AG10803 (cell line): ENCODE data around the gene AP3S2.
"Not testable (repeated sequence)": the region's sequence is repeated elsewhere in the genome, so short reads cannot be mapped to it uniquely, and the experiment has no call there.

Experiments
- DNase-seq: peaks from one replicate; pipeline ENCODE4 v3.0.0; 2010; ENCODE audit warnings: low read depth
- H3K4me3 ChIP-seq: 2 replicates; pipeline ENCODE4 v1.5.1; 2011; ENCODE audit warnings: mild to moderate bottlenecking, low read length, control low read depth
- TF ChIP-seq, protein P1 (sequence below): conservative IDR thresholded peaks from 2 replicates; pipeline ENCODE4 v1.5.1; 2011; ENCODE audit warnings: mild to moderate bottlenecking, low read length, control low read depth, inconsistent platforms

Gene AP3S2

GRCh38 chr15:89794627-89795241, 99.1 kb downstream of the AP3S2 start:
- no peak overlapping the region for H3K4me3 ChIP-seq
- TF ChIP-seq, protein P1, sequence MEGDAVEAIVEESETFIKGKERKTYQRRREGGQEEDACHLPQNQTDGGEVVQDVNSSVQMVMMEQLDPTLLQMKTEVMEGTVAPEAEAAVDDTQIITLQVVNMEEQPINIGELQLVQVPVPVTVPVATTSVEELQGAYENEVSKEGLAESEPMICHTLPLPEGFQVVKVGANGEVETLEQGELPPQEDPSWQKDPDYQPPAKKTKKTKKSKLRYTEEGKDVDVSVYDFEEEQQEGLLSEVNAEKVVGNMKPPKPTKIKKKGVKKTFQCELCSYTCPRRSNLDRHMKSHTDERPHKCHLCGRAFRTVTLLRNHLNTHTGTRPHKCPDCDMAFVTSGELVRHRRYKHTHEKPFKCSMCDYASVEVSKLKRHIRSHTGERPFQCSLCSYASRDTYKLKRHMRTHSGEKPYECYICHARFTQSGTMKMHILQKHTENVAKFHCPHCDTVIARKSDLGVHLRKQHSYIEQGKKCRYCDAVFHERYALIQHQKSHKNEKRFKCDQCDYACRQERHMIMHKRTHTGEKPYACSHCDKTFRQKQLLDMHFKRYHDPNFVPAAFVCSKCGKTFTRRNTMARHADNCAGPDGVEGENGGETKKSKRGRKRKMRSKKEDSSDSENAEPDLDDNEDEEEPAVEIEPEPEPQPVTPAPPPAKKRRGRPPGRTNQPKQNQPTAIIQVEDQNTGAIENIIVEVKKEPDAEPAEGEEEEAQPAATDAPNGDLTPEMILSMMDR, result no peak
- DNase-seq, result peak; percentile 33

GRCh38 chr15:89792106-89792805, 101.5 kb downstream of the AP3S2 start:
- no peak overlapping the region for H3K4me3 ChIP-seq
- TF ChIP-seq, protein P1, result no peak
- DNase-seq, result no peak

GRCh38 chr15:89790661-89791060, 103.1 kb downstream of the AP3S2 start:
- TF ChIP-seq, protein P1, result no peak
- H3K4me3 ChIP-seq, result no peak overlapping the region
- no peak for DNase-seq

DNA sequence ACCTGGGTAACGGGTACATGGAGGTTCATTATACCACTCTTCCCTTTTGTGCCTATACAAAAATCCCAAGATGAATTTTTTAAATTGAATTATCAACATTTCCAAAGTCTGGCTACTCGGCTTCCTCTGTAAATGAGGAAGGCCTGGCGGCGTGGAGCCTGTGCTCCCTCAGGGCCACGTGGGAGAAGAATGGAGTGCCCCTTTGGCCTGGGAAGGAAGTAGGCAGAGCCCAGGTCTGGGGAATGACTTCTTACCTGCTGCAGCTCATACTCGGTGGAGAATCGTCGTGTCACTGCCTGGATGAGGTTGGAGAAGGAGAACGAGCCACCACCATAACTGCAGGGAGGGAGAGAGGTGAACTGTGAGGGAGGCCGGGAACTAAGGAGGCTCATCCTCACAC, 103.6 kb downstream of the AP3S2 start:
- no peak for DNase-seq
- TF ChIP-seq, protein P1, result no peak
- no peak overlapping the region for H3K4me3 ChIP-seq

DNA sequence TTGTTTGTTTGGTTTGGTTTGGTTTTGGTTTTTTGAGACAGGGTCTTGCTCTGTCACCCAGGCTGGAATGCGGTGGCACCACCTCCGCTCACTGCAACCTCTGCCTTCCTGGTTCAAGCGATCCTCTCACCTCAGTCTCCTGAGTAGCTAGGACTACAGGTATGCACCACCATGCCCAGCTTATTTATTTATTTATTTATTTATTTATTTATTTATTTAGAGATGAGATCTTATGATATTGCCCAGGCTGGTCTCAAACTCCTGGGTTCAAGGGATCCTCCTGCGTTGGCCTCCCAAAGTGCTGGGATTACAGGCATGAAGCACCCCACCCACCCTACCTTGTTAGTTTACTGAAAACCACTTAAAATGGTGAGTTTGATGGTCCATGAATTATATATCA, 105.2 kb downstream of the AP3S2 start:
- H3K4me3 ChIP-seq, DNase-seq: not testable (repeated sequence)

- no peak overlapping the region for H3K4me3 ChIP-seq
- TF ChIP-seq, protein P1, result no peak
- no peak for DNase-seq
Measured at GRCh38 chr15:89787944-89788343, 105.8 kb downstream of the AP3S2 start.

DNA sequence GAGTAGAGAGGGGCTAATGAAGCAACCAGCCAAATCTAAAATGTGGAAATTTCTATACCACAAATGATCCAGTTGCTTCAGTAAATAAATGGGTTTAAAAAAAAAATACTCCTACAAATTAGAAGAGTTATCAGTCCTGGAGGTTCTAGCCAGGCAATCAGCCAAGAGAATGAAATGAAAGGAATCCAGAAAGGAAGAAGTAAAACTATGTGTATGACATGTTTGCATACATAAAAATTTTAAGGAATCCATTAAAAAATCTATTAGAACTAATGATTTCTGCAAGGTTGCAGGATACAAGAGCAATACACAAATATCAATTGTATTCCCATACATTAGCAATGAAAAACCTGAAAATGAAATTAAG, 108.0 kb downstream of the AP3S2 start:
- TF ChIP-seq, protein P1, result no peak
- peak; percentile 65 for DNase-seq
- H3K4me3 ChIP-seq, result no peak overlapping the region
